NCI-H2029 treated with DMSO at 0.1 percent for 48 hours (cell line): ENCODE measurements around the gene ANGPTL2.
A peak's percentile ranks its signal among the peaks of the same experiment; 100 is the strongest.

Experiments used
- DNase-seq: peaks from one replicate; lab custom pipeline; 2025; lab: John Stamatoyannopoulos, UW

The ANGPTL2 gene

GRCh38 chr9:127116957-127117356 is 5.5 kb downstream of the ANGPTL2 start:
- no peak for DNase-seq

DNA sequence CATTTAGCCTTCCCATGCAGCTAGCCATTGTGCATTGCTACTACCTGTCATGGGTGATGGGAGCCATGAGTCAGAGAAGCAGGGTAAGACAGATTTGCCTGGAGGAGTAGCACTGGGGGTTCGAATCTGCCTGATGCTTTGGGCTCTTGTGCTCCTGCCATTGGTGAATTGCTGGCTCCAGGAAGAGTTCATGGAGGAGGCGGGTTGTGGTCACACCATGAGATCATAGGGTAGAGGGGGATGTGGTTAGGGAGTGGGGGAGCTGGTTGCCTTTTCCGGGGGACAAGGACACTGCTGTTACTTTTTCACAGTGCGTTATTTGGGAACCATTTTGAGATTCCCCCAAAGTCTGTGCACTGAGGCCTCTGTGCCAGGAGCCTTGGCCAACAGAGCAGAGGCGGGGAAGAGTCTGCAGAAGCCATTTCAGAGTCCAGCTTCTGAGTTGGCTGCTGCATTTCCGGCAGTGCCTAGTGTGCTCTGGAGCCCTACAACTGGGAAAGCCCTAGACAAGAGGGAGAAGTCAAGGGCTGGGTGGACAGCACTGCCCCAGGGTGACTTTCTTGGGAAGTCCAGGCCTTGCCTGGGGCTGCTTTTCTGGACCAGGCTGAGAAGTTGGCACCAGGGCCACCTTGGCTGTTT is 6.2 kb downstream of the ANGPTL2 start:
- DNase-seq, result no peak

DNA sequence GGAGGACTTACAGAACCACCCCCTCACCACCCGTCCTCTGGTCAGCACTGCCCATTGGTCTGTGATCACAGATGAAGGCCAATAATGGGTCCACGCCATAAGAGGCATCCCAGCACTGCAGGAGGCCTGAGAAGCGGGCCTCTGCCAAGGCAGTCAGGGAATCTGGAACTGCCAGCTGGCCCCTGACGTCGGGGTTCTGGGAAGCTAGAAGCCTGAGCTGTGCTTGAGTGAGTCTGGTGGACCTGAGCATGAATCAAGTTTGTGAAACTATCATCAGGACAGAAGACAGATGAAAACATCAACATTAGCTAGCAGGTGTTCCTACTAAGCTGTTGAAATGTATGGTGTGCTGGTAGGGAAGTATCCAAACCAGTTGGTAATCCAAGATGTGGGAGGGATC is 7.8 kb downstream of the ANGPTL2 start:
- DNase-seq, result no peak

GRCh38 chr9:127113191-127113972 is 9.1 kb downstream of the ANGPTL2 start:
- no peak for DNase-seq

DNA sequence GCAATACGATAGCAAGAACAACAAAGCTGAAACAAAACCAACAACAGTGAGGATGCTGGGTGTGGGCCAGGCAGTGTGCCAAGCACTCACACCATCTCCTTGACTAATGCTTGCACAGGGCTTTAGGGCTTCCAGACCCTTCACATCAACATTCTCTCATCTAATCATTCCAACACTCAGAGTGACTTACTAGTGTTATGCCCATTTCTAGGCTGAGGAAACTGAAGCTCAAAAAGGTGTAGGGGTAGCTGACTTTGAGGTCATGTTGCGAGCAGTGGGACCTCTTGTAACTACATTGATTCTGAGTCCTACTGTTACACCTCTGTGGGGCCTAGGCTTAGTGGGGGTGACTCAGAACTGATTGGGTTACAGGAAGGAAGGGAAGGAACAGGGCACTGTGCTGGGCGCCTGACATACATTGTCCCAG is 9.7 kb downstream of the ANGPTL2 start:
- DNase-seq, result peak; percentile 91

DNA sequence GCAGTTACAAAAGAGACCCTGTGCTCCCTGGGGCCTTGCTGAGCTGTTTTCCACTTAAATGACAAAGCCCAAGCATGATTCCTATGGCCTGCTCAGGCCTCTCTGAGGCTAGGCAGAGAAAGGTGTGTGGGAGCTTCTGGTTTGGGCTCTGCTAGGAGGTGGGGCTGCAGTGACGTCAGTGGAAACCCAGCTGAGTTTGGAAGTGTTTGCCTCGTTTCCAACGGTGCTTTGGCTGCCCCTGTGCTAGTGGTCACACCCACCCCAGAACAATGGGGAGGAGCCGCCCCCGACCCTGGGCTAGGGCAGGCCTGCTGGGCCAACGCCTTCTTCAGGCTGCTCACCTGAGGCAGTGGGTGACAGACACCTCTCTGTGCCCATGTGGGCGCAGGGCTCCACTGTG is 10.4 kb downstream of the ANGPTL2 start:
- DNase-seq, result no peak

DNA sequence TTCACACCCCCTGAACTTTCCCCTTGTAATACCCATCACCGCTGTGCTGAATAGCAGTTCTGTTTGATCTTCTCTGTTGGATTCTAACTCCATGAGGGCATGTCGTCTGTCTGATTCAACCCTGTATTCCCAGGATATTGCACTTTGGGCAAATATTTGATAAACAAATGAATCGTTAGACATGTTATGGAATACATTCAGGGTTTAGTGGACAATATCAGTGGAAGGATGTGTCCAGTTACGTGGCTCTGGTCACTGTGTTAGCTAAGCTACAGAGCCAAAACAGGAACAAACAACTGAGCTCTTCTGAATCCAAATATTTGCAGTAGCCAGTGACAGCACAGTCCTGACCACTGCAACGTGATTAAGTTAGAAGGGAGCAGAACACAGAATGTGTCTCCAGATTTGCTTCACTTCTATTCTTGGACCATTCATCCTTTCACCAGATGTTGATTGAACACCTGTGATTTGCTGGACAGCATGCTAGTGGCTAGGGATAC is 13.2 kb downstream of the ANGPTL2 start:
- no peak for DNase-seq

GRCh38 chr9:127107929-127108876 is 14.2 kb downstream of the ANGPTL2 start:
- no peak for DNase-seq

GRCh38 chr9:127107171-127107928 is 15.1 kb downstream of the ANGPTL2 start:
- DNase-seq, result no peak

DNA sequence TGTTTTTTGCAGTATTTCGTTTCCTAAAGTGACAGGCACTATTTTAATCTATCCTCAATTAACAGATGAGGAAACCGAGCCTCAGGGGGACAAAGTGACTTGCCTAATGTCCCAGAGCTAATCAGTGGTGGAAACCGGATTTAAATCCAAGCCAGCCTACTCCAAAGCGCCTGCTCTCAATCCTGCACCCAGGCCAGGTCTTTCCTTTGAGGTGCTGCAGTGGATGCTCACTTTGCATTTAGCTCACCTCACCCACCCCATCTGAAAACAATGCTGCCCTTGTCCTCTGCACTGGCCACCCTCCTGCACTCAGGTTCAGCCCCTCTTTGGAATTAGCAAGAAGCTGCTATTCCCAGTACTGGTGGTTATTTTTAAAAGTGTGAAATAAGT is 16.0 kb downstream of the ANGPTL2 start:
- DNase-seq, result no peak

GRCh38 chr9:127105805-127106465 is 16.5 kb downstream of the ANGPTL2 start:
- DNase-seq, result no peak

- no peak for DNase-seq
Measured at GRCh38 chr9:127104581-127105311, 17.7 kb downstream of the ANGPTL2 start.

GRCh38 chr9:127102788-127103187 is 19.6 kb downstream of the ANGPTL2 start:
- DNase-seq, result no peak

DNA sequence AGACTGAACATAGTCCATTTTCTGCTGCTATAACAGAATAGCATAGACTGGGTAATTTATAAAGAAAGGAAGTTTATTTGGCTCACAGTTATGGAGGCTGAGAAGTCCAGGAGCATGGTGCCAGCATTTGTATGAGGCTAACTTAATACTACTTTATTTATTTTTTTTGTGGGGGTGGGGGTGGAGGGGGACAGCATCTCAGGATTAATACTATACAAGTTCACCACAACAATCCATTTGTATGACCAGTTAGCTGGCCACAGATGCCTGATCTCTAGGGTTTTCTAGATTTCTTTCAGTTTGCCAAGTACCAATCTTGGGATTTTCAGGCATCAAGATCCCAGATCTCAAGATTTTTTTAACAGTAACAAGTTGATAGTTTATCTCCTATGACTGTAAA is 20.3 kb downstream of the ANGPTL2 start:
- DNase-seq, result no peak

- no peak for DNase-seq
Measured at GRCh38 chr9:127099664-127100063, 22.8 kb downstream of the ANGPTL2 start.

GRCh38 chr9:127098916-127099553 is 23.4 kb downstream of the ANGPTL2 start:
- no peak for DNase-seq

DNA sequence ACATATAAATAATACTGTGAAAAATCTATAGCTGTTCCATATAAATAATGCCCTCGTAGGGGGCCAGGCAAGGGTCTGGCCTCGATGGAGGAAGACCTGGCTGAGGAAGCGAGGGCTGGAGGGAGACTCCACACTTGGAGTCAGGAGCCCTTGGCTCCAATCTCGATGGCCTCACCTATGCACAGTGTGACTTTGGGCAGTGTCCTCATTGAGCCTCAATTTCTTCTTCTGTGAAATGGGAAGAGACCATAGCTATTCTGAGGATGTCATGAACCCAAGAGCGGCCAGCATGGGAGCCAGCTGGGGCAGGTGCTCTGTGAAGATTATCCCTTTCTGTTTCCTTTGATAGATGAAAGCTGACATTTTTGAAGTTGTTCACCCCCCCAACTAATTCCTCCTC is 24.8 kb downstream of the ANGPTL2 start:
- DNase-seq, result no peak

GRCh38 chr9:127096208-127096607 is 26.2 kb downstream of the ANGPTL2 start:
- no peak for DNase-seq

DNA sequence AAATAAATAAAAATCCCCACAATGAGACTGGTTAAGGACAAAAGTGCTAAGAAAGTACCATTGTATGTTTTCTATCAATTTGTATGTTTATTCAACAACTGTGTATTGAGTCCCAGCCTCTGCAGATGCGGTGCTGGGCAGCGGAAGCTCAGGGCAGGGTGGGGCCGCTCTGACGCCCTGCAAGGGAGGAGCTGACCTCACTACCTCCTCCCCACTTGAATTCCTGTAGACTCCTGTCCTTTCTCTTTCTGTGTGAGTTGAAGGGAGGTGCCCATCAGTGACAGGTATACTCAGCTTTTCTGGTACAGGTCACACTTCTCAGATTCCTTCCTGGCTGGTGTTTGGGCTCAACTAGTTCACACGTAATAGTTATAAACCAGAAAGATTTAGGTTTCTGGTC is 27.0 kb downstream of the ANGPTL2 start:
- no peak for DNase-seq
